ENCODE results near the gene NYAP1. TPM values are rescaled to one million over a fixed set of nuclear protein-coding genes. Genes with fewer than 3 reads are reported as not detected.
A peak's percentile ranks its signal among the peaks of the same experiment; 100 is the strongest.

Gene NYAP1
- total and polyA plus RNA-seq, 2 of the 8 experiments (the other 6 are each of a cell fraction or from before 2014, with no cell fraction given) = 1.9 to 4.6 TPM

GRCh38 chr7:100483090-100483721 lies 521 bp upstream of the NYAP1 start (continued):
- TF ChIP-seq, protein P1, sequence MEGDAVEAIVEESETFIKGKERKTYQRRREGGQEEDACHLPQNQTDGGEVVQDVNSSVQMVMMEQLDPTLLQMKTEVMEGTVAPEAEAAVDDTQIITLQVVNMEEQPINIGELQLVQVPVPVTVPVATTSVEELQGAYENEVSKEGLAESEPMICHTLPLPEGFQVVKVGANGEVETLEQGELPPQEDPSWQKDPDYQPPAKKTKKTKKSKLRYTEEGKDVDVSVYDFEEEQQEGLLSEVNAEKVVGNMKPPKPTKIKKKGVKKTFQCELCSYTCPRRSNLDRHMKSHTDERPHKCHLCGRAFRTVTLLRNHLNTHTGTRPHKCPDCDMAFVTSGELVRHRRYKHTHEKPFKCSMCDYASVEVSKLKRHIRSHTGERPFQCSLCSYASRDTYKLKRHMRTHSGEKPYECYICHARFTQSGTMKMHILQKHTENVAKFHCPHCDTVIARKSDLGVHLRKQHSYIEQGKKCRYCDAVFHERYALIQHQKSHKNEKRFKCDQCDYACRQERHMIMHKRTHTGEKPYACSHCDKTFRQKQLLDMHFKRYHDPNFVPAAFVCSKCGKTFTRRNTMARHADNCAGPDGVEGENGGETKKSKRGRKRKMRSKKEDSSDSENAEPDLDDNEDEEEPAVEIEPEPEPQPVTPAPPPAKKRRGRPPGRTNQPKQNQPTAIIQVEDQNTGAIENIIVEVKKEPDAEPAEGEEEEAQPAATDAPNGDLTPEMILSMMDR (IDR thresholded peaks at IDR 0.05; ENCODE audit: control extremely low read depth in 1 of 3, insufficient read depth in 1 of 3, low read depth in 1 of 3, low read length in 3 of 3) = peak in 2 of 3 experiments; percentile 77 to 97; a peak in 3 of 4 replicates
- TF ChIP-seq FOSL1 (IDR thresholded peaks at IDR 0.05; ENCODE audit: insufficient read depth, low read depth, low read length) (0 out of 2 replicates have a peak, but pooled peaks have one; percentile 67), RBBP5 (IDR thresholded peaks at IDR 0.05; ENCODE audit: borderline replicate concordance, low read depth, low read length) (no peak; the same call in 1 of the 2 replicates), TAF7 (optimal IDR thresholded peaks at IDR 0.05; ENCODE audit: borderline replicate concordance, low read depth, low read length) (peak; percentile 89), TCF12 (IDR thresholded peaks at IDR 0.05; ENCODE audit: low read depth, low read length) (0 out of 2 replicates have a peak, but pooled peaks have one; percentile 28), KDM1A (IDR thresholded peaks at IDR 0.05; ENCODE audit: borderline replicate concordance, low read length) (peak; percentile 4; the same call in 1 of the 2 replicates), JUND (IDR thresholded peaks at IDR 0.05; ENCODE audit: low read length) (0 out of 2 replicates have a peak, but pooled peaks have one; percentile 9), KDM4A (IDR thresholded peaks at IDR 0.05; ENCODE audit: low read depth, low read length, severe bottlenecking) (peak; percentile 15), NRF1 (IDR thresholded peaks at IDR 0.05; ENCODE audit: low read depth, low read length) (no peak), HDAC2 (IDR thresholded peaks at IDR 0.05; ENCODE audit: borderline replicate concordance in 1 of 2, low read depth in 2 of 2, low read length in 2 of 2) (peak in 1 of 2 experiments; percentile 80; a peak in 2 of 4 replicates), RAD21 (IDR thresholded peaks at IDR 0.05 in 1 of 2, conservative IDR thresholded peaks at IDR 0.05 in 1 of 2; ENCODE audit: low read depth in 2 of 2, low read length in 2 of 2) (peak; percentile 19 to 68; a peak in 3 of 4 replicates)

Measured in H1 (cell line).